K562 (cell line): ENCODE data around the gene CCR2. TPM values are rescaled to one million over a fixed set of nuclear protein-coding genes. Genes with fewer than 3 reads are reported as not detected.

ENCODE experiments used
- AFF1 ChIP-seq, 2 experiments: fragments of 450-650 bp; IDR thresholded peaks; 2 replicates each; pipeline ENCODE4 v1.6.1; 2018; ENCODE audit warnings: mild to moderate bottlenecking in 2 of 2, low read depth in 1 of 2; ENCODE audit not compliant: partially characterized antibody in 2 of 2
- CEBPB ChIP-seq: fragments of 450-650 bp; IDR thresholded peaks from 2 replicates; pipeline ENCODE4 v1.6.1; 2016; ENCODE audit warnings: missing genetic modification characterization, missing compliant biosample characterization
- CTBP1 ChIP-seq: fragments of 450-650 bp; IDR thresholded peaks from 2 replicates; pipeline ENCODE4 v1.6.1; 2016; ENCODE audit warnings: borderline replicate concordance
- ETV1 ChIP-seq: fragments of 450-650 bp; conservative IDR thresholded peaks from 2 replicates; pipeline ENCODE4 v1.6.1; 2016; ENCODE audit warnings: missing genetic modification characterization, control low read depth, low read depth, missing compliant biosample characterization
- L3MBTL2 ChIP-seq: fragments of 450-650 bp; IDR thresholded peaks from 2 replicates; pipeline ENCODE4 v1.6.1; 2016; ENCODE audit warnings: mild to moderate bottlenecking, moderate library complexity
- PBX2 ChIP-seq, 2 experiments: IDR thresholded peaks in 1 of 2; conservative IDR thresholded peaks in 1 of 2; 2 replicates each; pipeline ENCODE4 v1.6.1; 2016; ENCODE audit warnings: low read depth in 2 of 2, mild to moderate bottlenecking in 1 of 2, missing compliant biosample characterization in 1 of 2, missing genetic modification characterization in 1 of 2, moderate library complexity in 1 of 2
- SMAD4 ChIP-seq: fragments of 250-450 bp; sonication (Bioruptor Pico); conservative IDR thresholded peaks from 2 replicates; pipeline ENCODE4 v1.8.0; 2021; ENCODE audit warnings: inconsistent platforms, mild to moderate bottlenecking, moderate library complexity
- SMARCA4 ChIP-seq: fragments of 450-650 bp; IDR thresholded peaks from 2 replicates; pipeline ENCODE4 v1.6.1; 2016
- SMARCB1 ChIP-seq: IDR thresholded peaks from 2 replicates; pipeline ENCODE4 v1.6.1; 2011; ENCODE audit warnings: improper control_type of control experiment, low read depth; ENCODE audit not compliant: insufficient read length
- SMC3 ChIP-seq: conservative IDR thresholded peaks from 2 replicates; pipeline ENCODE4 v1.6.1; 2011; ENCODE audit warnings: low read depth, low read length, improper control_type of control experiment; ENCODE audit not compliant: insufficient read depth
- SNIP1 ChIP-seq: fragments of 450-650 bp; IDR thresholded peaks from 2 replicates; pipeline ENCODE4 v1.7.1; 2017; ENCODE audit warnings: low read depth, mild to moderate bottlenecking
- SPI1 ChIP-seq: IDR thresholded peaks from 2 replicates; pipeline ENCODE4 v1.6.1; 2011; ENCODE audit warnings: low read depth, low read length, control low read depth, borderline replicate concordance
- ZNF175 ChIP-seq: fragments of 200-800 bp; sonication (Bioruptor generic); IDR thresholded peaks from 2 replicates; pipeline ENCODE4 v1.6.1; 2016; ENCODE audit warnings: low read depth, mild to moderate bottlenecking, missing genetic modification characterization, missing compliant biosample characterization
- ZNF668 ChIP-seq: fragments of 250-450 bp; sonication (Bioruptor Pico); IDR thresholded peaks from 2 replicates; pipeline ENCODE4 v1.8.0; 2022; ENCODE audit warnings: mild to moderate bottlenecking, inconsistent platforms
- ZNF79 ChIP-seq: fragments of 250-450 bp; sonication (Bioruptor Pico); IDR thresholded peaks from 2 replicates; pipeline ENCODE4 v1.4.0; 2020; ENCODE audit warnings: low read depth, mild to moderate bottlenecking, moderate library complexity
- polyA plus RNA-seq, 8 experiments: library from polyadenylated mRNA; depleted of rRNA in 4 of 8; stranded (reverse) in 5 of 8; unstranded in 3 of 8; fragments of >200 nt; fragmentation: Nextera tagmentation in 2 of 8; fragmentation: Illumina TruSeq in 1 of 8; extraction: Ambion mirVana in 2 of 8; extraction: Trizol in 1 of 8; gene quantifications; 2 replicates each; pipeline versions ENCODE4 v1.2.1 to v1.2.3, GENCODE V29; 2011 to 2014; ENCODE audit warnings: inconsistent platforms in 1 of 8, missing spikeins in 1 of 8
- total RNA-seq, 7 experiments: library from RNA; depleted of rRNA in 6 of 7; stranded (reverse); fragments of >200 nt in 6 of 7; fragmentation: Illumina TruSeq in 2 of 7; extraction: Trizol in 2 of 7; gene quantifications; 2 replicates each; pipeline versions ENCODE4 v1.2.1 to v1.2.3, GENCODE V29; 2011 to 2021; ENCODE audit warnings: low replicate concordance in 1 of 7
- TF ChIP-seq, protein P1 (sequence below): fragments of 250-450 bp; sonication (Bioruptor Pico); IDR thresholded peaks from 2 replicates; pipeline ENCODE4 v1.8.0; 2021; ENCODE audit warnings: mild to moderate bottlenecking, moderate library complexity
- TF ChIP-seq, protein P2 (sequence below): fragments of 450-650 bp; IDR thresholded peaks from 2 replicates; pipeline ENCODE4 v1.6.1; 2016

CCR2 gene
- total and polyA plus RNA-seq, 9 of the 15 experiments (the other 6 are each of a cell fraction or from before 2014, with no cell fraction given), result not detected

DNA sequence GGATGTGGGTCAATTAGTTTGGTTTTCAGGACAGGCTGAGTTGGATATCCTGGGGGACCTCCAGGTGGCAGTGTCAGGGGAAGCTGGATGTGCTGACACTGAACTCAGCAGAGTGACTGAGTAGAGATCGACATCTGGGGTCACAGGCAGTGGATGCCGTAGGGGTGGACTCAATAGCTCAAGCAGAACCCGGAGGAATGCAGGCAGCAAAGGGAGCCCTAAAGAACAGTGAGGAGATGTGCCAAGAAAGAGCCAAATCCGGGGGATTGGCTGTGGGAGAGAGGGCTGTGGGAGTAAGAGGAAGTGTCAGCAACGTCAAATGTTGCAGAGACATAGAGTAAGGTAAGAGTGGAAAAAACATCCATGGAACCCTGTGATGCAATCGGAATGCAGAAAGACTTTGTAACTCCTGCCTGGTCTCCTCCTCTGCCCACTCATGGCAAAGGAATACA is 41.3 kb downstream of the CCR2 start (continued):
- TF ChIP-seq, protein P1, sequence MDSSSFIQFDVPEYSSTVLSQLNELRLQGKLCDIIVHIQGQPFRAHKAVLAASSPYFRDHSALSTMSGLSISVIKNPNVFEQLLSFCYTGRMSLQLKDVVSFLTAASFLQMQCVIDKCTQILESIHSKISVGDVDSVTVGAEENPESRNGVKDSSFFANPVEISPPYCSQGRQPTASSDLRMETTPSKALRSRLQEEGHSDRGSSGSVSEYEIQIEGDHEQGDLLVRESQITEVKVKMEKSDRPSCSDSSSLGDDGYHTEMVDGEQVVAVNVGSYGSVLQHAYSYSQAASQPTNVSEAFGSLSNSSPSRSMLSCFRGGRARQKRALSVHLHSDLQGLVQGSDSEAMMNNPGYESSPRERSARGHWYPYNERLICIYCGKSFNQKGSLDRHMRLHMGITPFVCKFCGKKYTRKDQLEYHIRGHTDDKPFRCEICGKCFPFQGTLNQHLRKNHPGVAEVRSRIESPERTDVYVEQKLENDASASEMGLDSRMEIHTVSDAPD, result no peak
- peak; percentile 53 for TF ChIP-seq CTBP1
- peak; percentile 77 for TF ChIP-seq CEBPB
- TF ChIP-seq ZNF79 (CRISPR knock-in tag), result peak; percentile 14; the same call in 1 of the 2 replicates
- TF ChIP-seq AFF1 (IDR thresholded peaks at IDR 0.05; ENCODE audit: low read depth in 1 of 2, partially characterized antibody in 2 of 2), result peak in 1 of 2 experiments; percentile 40
- TF ChIP-seq SMAD4 (CRISPR knock-in tag), result 0 out of 2 replicates have a peak, but pooled peaks have one; percentile 17
- no peak for TF ChIP-seq ZNF668 (CRISPR knock-in tag)
- peak; percentile 70; the same call in 1 of the 2 replicates for TF ChIP-seq SPI1
- TF ChIP-seq SMARCA4, result peak; percentile 52; the same call in 1 of the 2 replicates
- peak; percentile 21; the same call in 1 of the 2 replicates for TF ChIP-seq ETV1 (tag)
- TF ChIP-seq SMARCB1, result no peak
- peak; percentile 48; the same call in 1 of the 2 replicates for TF ChIP-seq SMC3
- TF ChIP-seq, protein P2, sequence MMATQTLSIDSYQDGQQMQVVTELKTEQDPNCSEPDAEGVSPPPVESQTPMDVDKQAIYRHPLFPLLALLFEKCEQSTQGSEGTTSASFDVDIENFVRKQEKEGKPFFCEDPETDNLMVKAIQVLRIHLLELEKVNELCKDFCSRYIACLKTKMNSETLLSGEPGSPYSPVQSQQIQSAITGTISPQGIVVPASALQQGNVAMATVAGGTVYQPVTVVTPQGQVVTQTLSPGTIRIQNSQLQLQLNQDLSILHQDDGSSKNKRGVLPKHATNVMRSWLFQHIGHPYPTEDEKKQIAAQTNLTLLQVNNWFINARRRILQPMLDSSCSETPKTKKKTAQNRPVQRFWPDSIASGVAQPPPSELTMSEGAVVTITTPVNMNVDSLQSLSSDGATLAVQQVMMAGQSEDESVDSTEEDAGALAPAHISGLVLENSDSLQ, result peak; percentile 56
- no peak for TF ChIP-seq SNIP1
- TF ChIP-seq PBX2 (CRISPR knock-in tag; IDR thresholded peaks at IDR 0.05; ENCODE audit: low read depth), result no peak
- 0 out of 2 replicates have a peak, but pooled peaks have one; percentile 33 for TF ChIP-seq PBX2 (tag; conservative IDR thresholded peaks at IDR 0.05; ENCODE audit: low read depth)
- TF ChIP-seq L3MBTL2, result peak; percentile 34; the same call in 1 of the 2 replicates
- peak; percentile 68; the same call in 1 of the 2 replicates for TF ChIP-seq ZNF175 (CRISPR knock-in tag)
